HepG2 (cell line): ENCODE results near the gene CALR. TPM values are rescaled to one million over a fixed set of nuclear protein-coding genes. Genes with fewer than 3 reads are reported as not detected.

Source experiments
- CEBPB ChIP-seq: IDR thresholded peaks from 2 replicates; pipeline ENCODE4 v1.6.1; 2011; ENCODE audit warnings: low read depth, low read length, improper control_type of control experiment, borderline replicate concordance
- EZH2 ChIP-seq: conservative IDR thresholded peaks from 2 replicates; pipeline ENCODE4 v1.6.1; 2012; ENCODE audit warnings: mild to moderate bottlenecking, low read depth, low read length, moderate library complexity
- FOXP1 ChIP-seq, 2 experiments: fragments of 450-650 bp in 1 of 2; IDR thresholded peaks; 2 replicates each; pipeline ENCODE4 v1.6.1; 2017 to 2018; ENCODE audit warnings: antibody characterized with exemption in 1 of 2
- HNF1B ChIP-seq: sonication (generic); formaldehyde crosslinking; IDR thresholded peaks from 2 replicates; pipeline ENCODE4 v1.5.1; 2020; ENCODE audit warnings: mild to moderate bottlenecking, moderate library complexity, missing genetic modification reagents
- MLX ChIP-seq: IDR thresholded peaks from 2 replicates; pipeline ENCODE4 v1.6.1; 2016
- NFYB ChIP-seq: sonication (generic); formaldehyde crosslinking; IDR thresholded peaks from 2 replicates; pipeline ENCODE4 v1.4.0; 2020; ENCODE audit warnings: missing genetic modification reagents
- PCBP2 ChIP-seq: fragments of 200-400 bp; formaldehyde crosslinking; optimal IDR thresholded peaks from 2 replicates; pipeline ENCODE3; 2018; ENCODE audit warnings: low read length, low read depth; ENCODE audit not compliant: poor library complexity, severe bottlenecking
- PITX1 ChIP-seq: sonication (generic); formaldehyde crosslinking; IDR thresholded peaks from 2 replicates; pipeline ENCODE4 v1.5.1; 2020; ENCODE audit warnings: mild to moderate bottlenecking, missing genetic modification reagents
- RXRB ChIP-seq: IDR thresholded peaks from 2 replicates; pipeline ENCODE4 v1.6.1; 2016; ENCODE audit warnings: borderline replicate concordance, missing genetic modification reagents, missing compliant biosample characterization
- SP1 ChIP-seq, 2 experiments: fragments of 450-650 bp in 1 of 2; sonication (generic) in 1 of 2; formaldehyde crosslinking in 1 of 2; IDR thresholded peaks; 2 replicates each; pipeline versions ENCODE4 v1.4.0 to v1.6.1; 2016 to 2020; ENCODE audit warnings: missing genetic modification reagents in 1 of 2
- ZBTB42 ChIP-seq: sonication (generic); formaldehyde crosslinking; IDR thresholded peaks from 2 replicates; pipeline ENCODE4 v1.5.0; 2020; ENCODE audit warnings: mild to moderate bottlenecking, missing genetic modification reagents
- ZFP62 ChIP-seq: sonication (generic); formaldehyde crosslinking; IDR thresholded peaks from 2 replicates; pipeline ENCODE4 v1.4.0; 2020; ENCODE audit warnings: missing genetic modification reagents
- ZFY ChIP-seq: sonication (generic); formaldehyde crosslinking; IDR thresholded peaks from 2 replicates; pipeline ENCODE4 v1.4.0; 2020; ENCODE audit warnings: missing genetic modification reagents
- ZNF530 ChIP-seq: sonication (generic); formaldehyde crosslinking; IDR thresholded peaks from 2 replicates; pipeline ENCODE4 v1.5.0; 2020; ENCODE audit warnings: low read depth, mild to moderate bottlenecking, missing genetic modification reagents
- ZNF550 ChIP-seq: sonication (generic); formaldehyde crosslinking; IDR thresholded peaks from 2 replicates; pipeline ENCODE4 v1.4.0; 2020; ENCODE audit warnings: mild to moderate bottlenecking, missing genetic modification reagents, borderline replicate concordance
- ZNF577 ChIP-seq: sonication (generic); formaldehyde crosslinking; IDR thresholded peaks from 2 replicates; pipeline ENCODE4 v1.4.0; 2020; ENCODE audit warnings: mild to moderate bottlenecking, low read depth, missing genetic modification reagents, borderline replicate concordance
- ZNF589 ChIP-seq: sonication (generic); formaldehyde crosslinking; conservative IDR thresholded peaks from 2 replicates; pipeline ENCODE4 v1.8.0; 2022; ENCODE audit warnings: mild to moderate bottlenecking, moderate library complexity, missing genetic modification reagents
- ZNF615 ChIP-seq: sonication (generic); formaldehyde crosslinking; IDR thresholded peaks from 2 replicates; pipeline ENCODE4 v1.5.0; 2020; ENCODE audit warnings: mild to moderate bottlenecking, missing genetic modification reagents, borderline replicate concordance
- ZNF879 ChIP-seq: sonication (generic); formaldehyde crosslinking; IDR thresholded peaks from 2 replicates; pipeline ENCODE4 v1.8.1; 2023; ENCODE audit warnings: missing genetic modification reagents
- polyA plus RNA-seq, 8 experiments: library from polyadenylated mRNA; depleted of rRNA in 3 of 8; stranded (reverse) in 7 of 8; unstranded in 1 of 8; fragments of >200 nt; fragmentation: Illumina TruSeq in 4 of 8; extraction: Trizol in 4 of 8; gene quantifications; 2 replicates each; pipeline versions ENCODE4 v1.2.1 to v1.2.3, GENCODE V29; 2011 to 2016; ENCODE audit warnings: low read depth in 4 of 8, missing spikeins in 1 of 8, mixed read lengths in 1 of 8; ENCODE audit not compliant: insufficient read depth in 1 of 8
- total RNA-seq, 5 experiments: library from RNA; depleted of rRNA; stranded (reverse); fragments of >200 nt; fragmentation: Illumina TruSeq; extraction: Trizol; gene quantifications; 2 replicates each; pipeline ENCODE4 v1.2.3, GENCODE V29; 2016; ENCODE audit warnings: low read depth in 1 of 5
- TF ChIP-seq, protein P1 (sequence below): sonication (generic); formaldehyde crosslinking; IDR thresholded peaks from 2 replicates; pipeline ENCODE4 v1.4.0; 2020; ENCODE audit warnings: missing genetic modification reagents

The CALR gene
- total and polyA plus RNA-seq, 2 of the 13 experiments (the other 11 are each of a cell fraction or from before 2014, with no cell fraction given), result 898 to 934 TPM

GRCh38 chr19:12913851-12914690, 24.3 kb upstream of the CALR start (continued):
- TF ChIP-seq HNF1B (CRISPR knock-in tag) (no peak), ZNF879 (CRISPR knock-in tag) (no peak), MLX (CRISPR knock-in tag) (0 out of 2 replicates have a peak, but pooled peaks have one; percentile 19), SP1 (IDR thresholded peaks at IDR 0.05) (no peak), SP1 (CRISPR knock-in tag; IDR thresholded peaks at IDR 0.05) (no peak), ZFP62 (no peak), ZNF615 (CRISPR knock-in tag) (no peak), FOXP1 (IDR thresholded peaks at IDR 0.05) (no peak), FOXP1 (CRISPR knock-in tag; IDR thresholded peaks at IDR 0.05) (peak; percentile 54; the same call in 1 of the 2 replicates), PITX1 (CRISPR knock-in tag) (no peak), ZNF550 (no peak), ZFY (CRISPR knock-in tag) (no peak), NFYB (no peak), CEBPB (no peak), EZH2 (no peak), ZNF530 (no peak), ZNF577 (no peak), ZBTB42 (no peak), PCBP2 (no peak), ZNF589 (no peak), RXRB (CRISPR knock-in tag) (peak; percentile 16; the same call in 1 of the 2 replicates)
- TF ChIP-seq, protein P1, sequence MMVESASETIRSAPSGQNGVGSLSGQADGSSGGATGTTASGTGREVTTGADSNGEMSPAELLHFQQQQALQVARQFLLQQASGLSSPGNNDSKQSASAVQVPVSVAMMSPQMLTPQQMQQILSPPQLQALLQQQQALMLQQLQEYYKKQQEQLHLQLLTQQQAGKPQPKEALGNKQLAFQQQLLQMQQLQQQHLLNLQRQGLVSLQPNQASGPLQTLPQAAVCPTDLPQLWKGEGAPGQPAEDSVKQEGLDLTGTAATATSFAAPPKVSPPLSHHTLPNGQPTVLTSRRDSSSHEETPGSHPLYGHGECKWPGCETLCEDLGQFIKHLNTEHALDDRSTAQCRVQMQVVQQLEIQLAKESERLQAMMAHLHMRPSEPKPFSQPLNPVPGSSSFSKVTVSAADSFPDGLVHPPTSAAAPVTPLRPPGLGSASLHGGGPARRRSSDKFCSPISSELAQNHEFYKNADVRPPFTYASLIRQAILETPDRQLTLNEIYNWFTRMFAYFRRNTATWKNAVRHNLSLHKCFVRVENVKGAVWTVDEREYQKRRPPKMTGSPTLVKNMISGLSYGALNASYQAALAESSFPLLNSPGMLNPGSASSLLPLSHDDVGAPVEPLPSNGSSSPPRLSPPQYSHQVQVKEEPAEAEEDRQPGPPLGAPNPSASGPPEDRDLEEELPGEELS (CRISPR knock-in tag), result peak; percentile 47; the same call in 1 of the 2 replicates
